Keratinocyte (primary cell): ENCODE data around the gene SCN1B.

Experiments
- CTCF ChIP-seq, 3 experiments: IDR thresholded peaks in 1 of 3; conservative IDR thresholded peaks in 1 of 3; optimal IDR thresholded peaks in 1 of 3; 2 replicates in 2 of 3; 3 replicates in 1 of 3; pipeline versions ENCODE3 to v1.5.1; 2011; ENCODE audit warnings: low read length in 3 of 3, mild to moderate bottlenecking in 3 of 3, moderate library complexity in 2 of 3, control low read depth in 1 of 3, inconsistent platforms in 1 of 3; ENCODE audit not compliant: insufficient read depth in 2 of 3; ENCODE audit errors: extremely low read depth in 1 of 3
- EZH2 ChIP-seq: IDR thresholded peaks from one replicate; pipeline ENCODE4 v1.6.1; 2012; ENCODE audit warnings: inconsistent platforms, mild to moderate bottlenecking, low read length, moderate library complexity

- TF ChIP-seq CTCF (optimal IDR thresholded peaks at IDR 0.05 in 1 of 3, IDR thresholded peaks at IDR 0.05 in 1 of 3, conservative IDR thresholded peaks at IDR 0.05 in 1 of 3; ENCODE audit: extremely low read depth in 1 of 3, insufficient read depth in 2 of 3, low read length in 3 of 3) (no peak), EZH2 (no peak)
Measured at GRCh38 chr19:35059799-35060091, 29.5 kb downstream of the SCN1B start.
